Astrocyte (in vitro differentiated cells and primary cell): Measurements from ENCODE around the gene RAB3IL1. TPM values are rescaled to one million over a fixed set of nuclear protein-coding genes. Genes with fewer than 3 reads are reported as not detected.
A peak's percentile ranks its signal among the peaks of the same experiment; 100 is the strongest.

Source experiments
- DNase-seq: peaks from one replicate; pipeline ENCODE4 v3.0.0-alpha.2; 2010; ENCODE audit warnings: low read depth
- FAIRE-seq: peaks from 2 replicates; lab custom pipeline; 2011; peaks lifted over from hg19 to GRCh38; lab: Jason Lieb, UNC
- H2AFZ ChIP-seq: 2 replicates; pipeline ENCODE4 v1.6.0; 2012; ENCODE audit warnings: low read depth, low read length, inconsistent platforms
- H3K27ac ChIP-seq: 2 replicates; pipeline ENCODE4 v1.5.1; 2011; ENCODE audit warnings: low read depth, low read length, inconsistent platforms
- H3K27me3 ChIP-seq: 2 replicates; pipeline ENCODE4 v1.6.0; 2011; ENCODE audit warnings: low read length, inconsistent platforms; ENCODE audit not compliant: insufficient read depth
- H3K36me3 ChIP-seq: 2 replicates; pipeline ENCODE4 v1.5.1; 2011; ENCODE audit warnings: low read length, inconsistent platforms; ENCODE audit not compliant: insufficient read depth
- H3K4me1 ChIP-seq: 2 replicates; pipeline ENCODE4 v1.5.1; 2011; ENCODE audit warnings: low read length, inconsistent platforms; ENCODE audit not compliant: insufficient read depth
- H3K4me2 ChIP-seq: 2 replicates; pipeline ENCODE4 v1.6.0; 2012; ENCODE audit warnings: low read length, inconsistent platforms
- H3K4me3 ChIP-seq: 2 replicates; pipeline ENCODE4 v1.5.1; 2011; ENCODE audit warnings: low read depth, mild to moderate bottlenecking, low read length, inconsistent platforms; ENCODE audit not compliant: insufficient read depth
- H3K79me2 ChIP-seq: 2 replicates; pipeline ENCODE4 v1.6.0; 2012; ENCODE audit warnings: mild to moderate bottlenecking, low read length, inconsistent platforms; ENCODE audit not compliant: insufficient read depth
- H3K9ac ChIP-seq: 2 replicates; pipeline ENCODE4 v1.6.0; 2012; ENCODE audit warnings: mild to moderate bottlenecking, low read length, inconsistent platforms
- H3K9me3 ChIP-seq: 2 replicates; pipeline ENCODE4 v1.5.1; 2012; ENCODE audit warnings: low read depth, mild to moderate bottlenecking, low read length, inconsistent platforms; ENCODE audit not compliant: insufficient read depth
- H4K20me1 ChIP-seq: 2 replicates; pipeline ENCODE4 v1.6.0; 2012; ENCODE audit warnings: low read length, inconsistent platforms; ENCODE audit not compliant: insufficient read depth
- H3K27ac Mint-ChIP-seq: one replicate; pipeline ENCODE4 v1.8.0; 2021; ENCODE audit warnings: mild to moderate bottlenecking, mixed read lengths; ENCODE audit not compliant: unreplicated experiment
- H3K27me3 Mint-ChIP-seq: one replicate; pipeline ENCODE4 v1.8.0; 2021; ENCODE audit warnings: low read depth, mixed read lengths; ENCODE audit not compliant: unreplicated experiment
- H3K36me3 Mint-ChIP-seq: one replicate; pipeline ENCODE4 v1.8.0; 2021; ENCODE audit warnings: low read depth, mixed read lengths; ENCODE audit not compliant: unreplicated experiment
- H3K4me1 Mint-ChIP-seq: one replicate; pipeline ENCODE4 v1.8.0; 2021; ENCODE audit warnings: low read depth, mixed read lengths; ENCODE audit not compliant: unreplicated experiment
- H3K4me3 Mint-ChIP-seq: one replicate; pipeline ENCODE4 v1.8.0; 2021; ENCODE audit warnings: mild to moderate bottlenecking, moderate library complexity, mixed read lengths; ENCODE audit not compliant: unreplicated experiment
- H3K9me3 Mint-ChIP-seq: one replicate; pipeline ENCODE4 v1.8.0; 2021; ENCODE audit warnings: mild to moderate bottlenecking, mixed read lengths; ENCODE audit not compliant: unreplicated experiment
- EZH2 ChIP-seq: IDR thresholded peaks from 2 replicates; pipeline ENCODE4 v1.6.1; 2012; ENCODE audit warnings: mild to moderate bottlenecking, low read length, inconsistent platforms; ENCODE audit not compliant: insufficient read depth
- total RNA-seq: library from RNA; stranded (reverse); gene quantifications from 2 replicates; pipeline ENCODE4 v1.2.1, GENCODE V29; 2021
- TF ChIP-seq, protein P1 (sequence below): IDR thresholded peaks from 2 replicates; pipeline ENCODE4 v1.5.1; 2011; ENCODE audit warnings: low read depth, mild to moderate bottlenecking, inconsistent platforms, low read length, moderate library complexity; ENCODE audit not compliant: insufficient read depth

The RAB3IL1 gene
- total RNA-seq, 1 donor from 2014 or later = 0.91 TPM

DNA sequence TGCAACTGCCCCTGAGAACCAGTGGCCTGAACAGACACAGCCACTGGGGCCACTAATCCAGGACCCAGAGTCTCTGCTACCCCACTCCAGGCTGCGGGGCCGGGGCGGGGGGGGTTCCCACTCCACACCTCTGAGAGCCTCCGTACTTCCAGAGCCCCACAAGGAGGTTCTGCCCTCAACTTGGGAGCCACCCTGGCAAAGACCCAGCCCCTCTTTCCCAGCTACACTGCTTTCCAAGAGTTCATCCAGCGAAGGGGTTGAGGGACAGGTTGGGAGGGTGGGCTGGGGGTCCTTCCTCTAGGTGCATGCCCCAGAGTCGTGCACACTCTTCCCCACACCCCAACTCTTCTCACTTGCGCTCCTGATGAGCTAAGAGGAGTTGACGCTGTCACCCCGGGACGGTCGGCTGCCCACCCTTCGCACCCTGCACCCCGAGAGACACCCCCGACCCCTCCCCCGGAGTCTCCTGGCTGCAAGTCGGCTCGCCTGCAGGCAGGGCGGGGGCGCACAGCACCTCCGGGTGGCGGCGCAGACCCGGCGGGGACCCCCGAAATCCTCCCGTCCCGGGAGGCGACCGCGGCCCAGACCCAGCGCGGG lies 531 bp downstream of the RAB3IL1 start:
- FAIRE-seq = no peak
- Mint-ChIP-seq H3K36me3 (no peaks in the 10 kb centered on the region), H3K9me3 (no peaks in the 10 kb centered on the region), H3K4me3 (peak overlapping the region; percentile 73), H3K27me3 (peaks cover 52% of the 10 kb centered on the region), H3K27ac (no peak overlapping the region), H3K4me1 (peaks cover 4% of the 10 kb centered on the region)
- Histone ChIP-seq H3K4me1 (peaks cover 3% of the 10 kb centered on the region), H3K27me3 (peaks cover 27% of the 10 kb centered on the region), H4K20me1 (no peaks in the 10 kb centered on the region), H3K9me3 (no peaks in the 10 kb centered on the region), H3K27ac (no peak overlapping the region), H3K9ac (peak overlapping the region; percentile 59), H2AFZ (peak overlapping the region; percentile 71), H3K4me2 (peak overlapping the region; percentile 90), H3K4me3 (peak overlapping the region; percentile 48), H3K79me2 (no peaks in the 10 kb centered on the region), H3K36me3 (no peaks in the 10 kb centered on the region)
- no peak for DNase-seq
- peak; percentile 21 for TF ChIP-seq EZH2
- TF ChIP-seq, protein P1, sequence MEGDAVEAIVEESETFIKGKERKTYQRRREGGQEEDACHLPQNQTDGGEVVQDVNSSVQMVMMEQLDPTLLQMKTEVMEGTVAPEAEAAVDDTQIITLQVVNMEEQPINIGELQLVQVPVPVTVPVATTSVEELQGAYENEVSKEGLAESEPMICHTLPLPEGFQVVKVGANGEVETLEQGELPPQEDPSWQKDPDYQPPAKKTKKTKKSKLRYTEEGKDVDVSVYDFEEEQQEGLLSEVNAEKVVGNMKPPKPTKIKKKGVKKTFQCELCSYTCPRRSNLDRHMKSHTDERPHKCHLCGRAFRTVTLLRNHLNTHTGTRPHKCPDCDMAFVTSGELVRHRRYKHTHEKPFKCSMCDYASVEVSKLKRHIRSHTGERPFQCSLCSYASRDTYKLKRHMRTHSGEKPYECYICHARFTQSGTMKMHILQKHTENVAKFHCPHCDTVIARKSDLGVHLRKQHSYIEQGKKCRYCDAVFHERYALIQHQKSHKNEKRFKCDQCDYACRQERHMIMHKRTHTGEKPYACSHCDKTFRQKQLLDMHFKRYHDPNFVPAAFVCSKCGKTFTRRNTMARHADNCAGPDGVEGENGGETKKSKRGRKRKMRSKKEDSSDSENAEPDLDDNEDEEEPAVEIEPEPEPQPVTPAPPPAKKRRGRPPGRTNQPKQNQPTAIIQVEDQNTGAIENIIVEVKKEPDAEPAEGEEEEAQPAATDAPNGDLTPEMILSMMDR = no peak

GRCh38 chr11:61914471-61915171 lies 2.7 kb downstream of the RAB3IL1 start:
- no peak overlapping the region for H2AFZ ChIP-seq
- no peaks in the 10 kb centered on the region for H3K36me3 ChIP-seq
- H3K27ac ChIP-seq = no peak overlapping the region
- H3K9ac ChIP-seq = no peak overlapping the region
- H3K79me2 ChIP-seq = no peaks in the 10 kb centered on the region
- H3K27me3 ChIP-seq = peaks cover 25% of the 10 kb centered on the region
- no peaks in the 10 kb centered on the region for H3K9me3 ChIP-seq
- no peaks in the 10 kb centered on the region for H3K9me3 Mint-ChIP-seq
- H3K4me1 Mint-ChIP-seq = peaks cover 3% of the 10 kb centered on the region
- H3K4me2 ChIP-seq = no peak overlapping the region
- no peaks in the 10 kb centered on the region for H4K20me1 ChIP-seq
- H3K36me3 Mint-ChIP-seq = no peaks in the 10 kb centered on the region
- DNase-seq = no peak
- no peak overlapping the region for H3K4me3 Mint-ChIP-seq
- H3K27me3 Mint-ChIP-seq = peaks cover 58% of the 10 kb centered on the region
- FAIRE-seq = no peak
- TF ChIP-seq, protein P1 = no peak
- no peak overlapping the region for H3K4me3 ChIP-seq
- H3K27ac Mint-ChIP-seq = no peak overlapping the region
- peaks cover 3% of the 10 kb centered on the region for H3K4me1 ChIP-seq
